Caco-2 (cell line): Measurements from ENCODE around the gene MAP3K7. TPM values are rescaled to one million over a fixed set of nuclear protein-coding genes. Genes with fewer than 3 reads are reported as not detected.

Experiments used
- BruUV-seq: library from RNA; stranded (reverse); fragments of 400-500 nt; replicated peaks from 2 replicates; lab custom pipeline; 2021; lab: Mats Ljungman, UMichigan
- CTCF ChIA-PET: fragments of 300-600 bp; sonication (Branson Sonifier 250); formaldehyde crosslinking; loops from one replicate; lab custom pipeline; 2022; ENCODE audit warnings: antibody characterized with exemption; lab: Charles Lee
- POLR2A ChIA-PET: fragments of 300-600 bp; sonication (Branson Sonifier 250); formaldehyde crosslinking; loops from one replicate; lab custom pipeline; 2022; ENCODE audit warnings: antibody characterized with exemption; lab: Charles Lee
- DNase-seq, 2 experiments: peaks; one replicate each; pipeline versions ENCODE4 v3.0.0 to v3.0.0-alpha.2; 2020 to 2022
- H3K27me3 ChIP-seq: replicated peaks from 2 replicates; pipeline ENCODE4 v1.6.0; 2011; ENCODE audit warnings: low read length; ENCODE audit not compliant: control insufficient read depth, insufficient read depth
- H3K36me3 ChIP-seq: 2 replicates; pipeline ENCODE4 v1.5.1; 2011; ENCODE audit warnings: low read length; ENCODE audit not compliant: control insufficient read depth, insufficient read depth
- H3K4me1 ChIP-seq: fragments of 250-450 bp; sonication (Bioruptor Pico); 2 replicates; pipeline ENCODE4 v1.5.1; 2020; ENCODE audit warnings: mild to moderate bottlenecking
- H3K4me3 ChIP-seq: 2 replicates; pipeline ENCODE4 v1.5.1; 2011; ENCODE audit warnings: low read depth, mild to moderate bottlenecking, control low read depth, low read length
- H3K9me3 ChIP-seq: fragments of 250-450 bp; sonication (Bioruptor Pico); 2 replicates; pipeline ENCODE4 v1.5.1; 2020; ENCODE audit warnings: mild to moderate bottlenecking, moderate library complexity
- H3K27ac Mint-ChIP-seq: one replicate; pipeline ENCODE4 v1.8.0; 2022; ENCODE audit warnings: mixed read lengths; ENCODE audit not compliant: unreplicated experiment
- H3K27me3 Mint-ChIP-seq: one replicate; pipeline ENCODE4 v1.8.0; 2022; ENCODE audit warnings: mixed read lengths; ENCODE audit not compliant: insufficient read depth, unreplicated experiment
- H3K36me3 Mint-ChIP-seq: one replicate; pipeline ENCODE4 v1.8.0; 2022; ENCODE audit warnings: mild to moderate bottlenecking, mixed read lengths; ENCODE audit not compliant: insufficient read depth, unreplicated experiment
- H3K4me1 Mint-ChIP-seq: one replicate; pipeline ENCODE4 v1.8.0; 2022; ENCODE audit warnings: low read depth, mixed read lengths; ENCODE audit not compliant: unreplicated experiment
- H3K4me3 Mint-ChIP-seq: one replicate; pipeline ENCODE4 v1.8.0; 2022; ENCODE audit warnings: mild to moderate bottlenecking, moderate library complexity, mixed read lengths; ENCODE audit not compliant: unreplicated experiment
- H3K9me3 Mint-ChIP-seq: one replicate; pipeline ENCODE4 v1.8.0; 2022; ENCODE audit warnings: mixed read lengths; ENCODE audit not compliant: unreplicated experiment
- intact Hi-C: fragments of 100-400 bp; cut with micrococcal nuclease; formaldehyde crosslinking; loops from one replicate; pipeline ENCODE4 v1.10.0; 2022; ENCODE audit not compliant: unreplicated experiment
- total RNA-seq: library from RNA; stranded (reverse); gene quantifications from 2 replicates; pipeline ENCODE4 v1.2.3, GENCODE V29; 2022
- TF ChIP-seq, protein P1 (sequence below), 2 experiments: fragments of 200-600 bp in 1 of 2; IDR thresholded peaks; 1 replicate in 1 of 2; 2 replicates in 1 of 2; pipeline versions ENCODE4 v1.5.1 to v1.8.0; 2011 to 2022; ENCODE audit warnings: antibody characterized with exemption in 1 of 2, control low read depth in 1 of 2, inconsistent platforms in 1 of 2, low read depth in 1 of 2, low read length in 1 of 2, mild to moderate bottlenecking in 1 of 2, moderate library complexity in 1 of 2; ENCODE audit not compliant: insufficient read depth in 1 of 2, severe bottlenecking in 1 of 2, unreplicated experiment in 1 of 2

MAP3K7 gene
- total RNA-seq, 1 experiment from 2014 or later: 27.7 TPM

DNA sequence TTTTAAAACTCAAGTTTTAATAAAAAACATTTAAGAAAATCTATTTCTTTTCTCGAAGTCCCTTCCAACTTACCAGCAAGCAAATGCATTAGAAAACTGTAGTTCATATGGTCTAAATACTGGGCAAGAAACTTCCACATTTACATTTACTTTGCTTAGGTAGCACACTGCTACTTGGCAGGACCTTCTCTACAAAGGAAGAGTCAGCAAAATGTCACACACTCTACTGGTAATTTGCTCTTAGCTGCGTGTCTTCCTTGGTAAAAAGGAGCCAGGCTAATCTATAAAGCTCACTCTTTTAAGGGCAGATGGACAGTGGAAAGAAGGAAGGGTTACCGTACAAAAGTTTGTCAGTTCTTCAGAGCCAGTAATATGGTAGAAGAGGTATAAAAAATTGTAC, 45.7 kb downstream of the MAP3K7 start:
- no peak overlapping the region for H3K4me3 ChIP-seq
- H3K4me1 ChIP-seq: no peaks in the 10 kb centered on the region
- H3K36me3 ChIP-seq: no peaks in the 10 kb centered on the region; the same call in 1 of the 2 replicates
- H3K9me3 Mint-ChIP-seq: no peaks in the 10 kb centered on the region
- H3K36me3 Mint-ChIP-seq: peaks cover 27% of the 10 kb centered on the region
- ChIA-PET CTCF (no interaction called here), POLR2A (no interaction called here)
- DNase-seq: no peak
- TF ChIP-seq, protein P1, sequence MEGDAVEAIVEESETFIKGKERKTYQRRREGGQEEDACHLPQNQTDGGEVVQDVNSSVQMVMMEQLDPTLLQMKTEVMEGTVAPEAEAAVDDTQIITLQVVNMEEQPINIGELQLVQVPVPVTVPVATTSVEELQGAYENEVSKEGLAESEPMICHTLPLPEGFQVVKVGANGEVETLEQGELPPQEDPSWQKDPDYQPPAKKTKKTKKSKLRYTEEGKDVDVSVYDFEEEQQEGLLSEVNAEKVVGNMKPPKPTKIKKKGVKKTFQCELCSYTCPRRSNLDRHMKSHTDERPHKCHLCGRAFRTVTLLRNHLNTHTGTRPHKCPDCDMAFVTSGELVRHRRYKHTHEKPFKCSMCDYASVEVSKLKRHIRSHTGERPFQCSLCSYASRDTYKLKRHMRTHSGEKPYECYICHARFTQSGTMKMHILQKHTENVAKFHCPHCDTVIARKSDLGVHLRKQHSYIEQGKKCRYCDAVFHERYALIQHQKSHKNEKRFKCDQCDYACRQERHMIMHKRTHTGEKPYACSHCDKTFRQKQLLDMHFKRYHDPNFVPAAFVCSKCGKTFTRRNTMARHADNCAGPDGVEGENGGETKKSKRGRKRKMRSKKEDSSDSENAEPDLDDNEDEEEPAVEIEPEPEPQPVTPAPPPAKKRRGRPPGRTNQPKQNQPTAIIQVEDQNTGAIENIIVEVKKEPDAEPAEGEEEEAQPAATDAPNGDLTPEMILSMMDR (IDR thresholded peaks at IDR 0.05; ENCODE audit: insufficient read depth in 1 of 2, low read depth in 1 of 2, low read length in 1 of 2, severe bottlenecking in 1 of 2, unreplicated experiment in 1 of 2): no peak
- no peak overlapping the region for H3K4me3 Mint-ChIP-seq
- no peak overlapping the region for H3K27ac Mint-ChIP-seq
- no TSS peak for BruUV-seq
- intact Hi-C loops: no loop called here
- H3K27me3 Mint-ChIP-seq: no peaks in the 10 kb centered on the region
- no peaks in the 10 kb centered on the region for H3K9me3 ChIP-seq
- H3K4me1 Mint-ChIP-seq: no peaks in the 10 kb centered on the region
- no peaks in the 10 kb centered on the region for H3K27me3 ChIP-seq

DNA sequence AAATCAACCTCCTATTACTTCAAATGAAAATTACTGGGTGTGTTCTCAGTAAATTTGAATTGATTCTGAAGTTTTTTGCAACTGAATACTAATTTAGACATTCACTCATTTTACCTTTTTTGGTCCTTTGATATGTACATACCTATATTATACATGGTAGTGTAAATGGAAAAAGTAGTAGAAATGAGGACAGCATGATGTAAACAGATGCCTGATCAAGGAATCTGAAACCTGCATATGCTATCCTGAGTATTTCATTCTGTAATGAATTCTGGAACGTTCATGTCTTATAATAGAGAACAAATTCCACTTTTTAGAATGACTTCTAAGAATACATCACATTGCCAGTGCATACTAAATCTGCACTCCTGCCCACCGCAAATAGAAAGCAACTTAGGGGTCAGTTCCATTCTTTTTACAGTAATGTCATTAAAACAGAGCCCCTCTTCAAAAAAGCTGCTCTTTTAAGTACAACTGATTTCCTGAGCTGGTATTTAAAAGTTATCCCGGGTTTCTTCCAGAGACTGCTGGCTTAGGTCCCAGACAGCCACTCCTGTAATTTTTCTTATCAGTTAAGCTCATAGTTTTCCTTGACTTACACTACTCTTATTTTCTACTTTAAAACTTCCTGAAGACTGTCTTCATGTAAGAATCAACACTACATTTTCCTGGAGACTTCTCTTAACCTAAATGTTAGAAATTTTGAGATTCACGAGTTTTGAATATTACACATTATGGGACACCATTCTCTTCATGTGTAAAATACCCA, 48.4 kb downstream of the MAP3K7 start:
- Histone ChIP-seq H3K4me3 (no peak overlapping the region), H3K9me3 (no peaks in the 10 kb centered on the region), H3K27me3 (no peaks in the 10 kb centered on the region), H3K36me3 (no peaks in the 10 kb centered on the region; the same call in 1 of the 2 replicates), H3K4me1 (no peaks in the 10 kb centered on the region)
- H3K4me1 Mint-ChIP-seq: no peaks in the 10 kb centered on the region
- BruUV-seq: no TSS peak
- intact Hi-C loops: no loop called here
- H3K27ac Mint-ChIP-seq: no peak overlapping the region
- TF ChIP-seq, protein P1 (IDR thresholded peaks at IDR 0.05; ENCODE audit: insufficient read depth in 1 of 2, low read depth in 1 of 2, low read length in 1 of 2, severe bottlenecking in 1 of 2, unreplicated experiment in 1 of 2): no peak
- ChIA-PET CTCF (no interaction called here), POLR2A (no interaction called here)
- peaks cover 17% of the 10 kb centered on the region for H3K36me3 Mint-ChIP-seq
- no peak overlapping the region for H3K4me3 Mint-ChIP-seq
- H3K27me3 Mint-ChIP-seq: no peaks in the 10 kb centered on the region
- no peak for DNase-seq
- no peaks in the 10 kb centered on the region for H3K9me3 Mint-ChIP-seq

DNA sequence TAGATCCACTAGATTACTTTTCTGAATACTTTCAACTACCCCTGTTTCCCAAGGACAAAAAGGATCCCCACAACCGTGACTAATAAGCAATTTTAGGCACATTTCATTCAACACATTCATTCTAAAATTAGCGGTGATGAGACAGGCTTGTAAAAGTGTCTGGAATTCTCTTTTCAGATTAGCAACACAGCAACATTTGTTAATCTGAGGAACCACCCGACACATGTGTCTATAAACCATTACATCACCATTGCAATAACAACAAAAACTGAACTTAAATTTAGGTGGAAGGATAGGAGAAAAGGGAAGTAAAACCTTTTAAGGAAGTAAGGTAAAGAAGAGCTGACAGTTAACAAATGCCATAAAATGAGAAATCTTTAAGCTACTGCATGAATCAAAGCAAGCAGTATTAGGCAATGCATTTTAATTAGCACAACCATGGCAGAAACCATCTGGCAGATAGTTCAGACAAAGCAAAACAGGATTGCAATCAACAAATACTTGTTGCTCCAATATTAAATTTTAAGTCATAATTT, 49.1 kb downstream of the MAP3K7 start:
- no peaks in the 10 kb centered on the region for H3K4me1 Mint-ChIP-seq
- CTCF ChIA-PET: no interaction called here
- no peak overlapping the region for H3K27ac Mint-ChIP-seq

More for the DNA sequence above, 49.1 kb downstream of the MAP3K7 start:
- intact Hi-C loops: no loop called here
- peaks cover 17% of the 10 kb centered on the region for H3K36me3 Mint-ChIP-seq
- no peak overlapping the region for H3K4me3 Mint-ChIP-seq
- H3K36me3 ChIP-seq: no peaks in the 10 kb centered on the region; the same call in 1 of the 2 replicates
- H3K4me1 ChIP-seq: no peaks in the 10 kb centered on the region
- H3K27me3 ChIP-seq: no peaks in the 10 kb centered on the region
- no peaks in the 10 kb centered on the region for H3K9me3 ChIP-seq
- H3K9me3 Mint-ChIP-seq: no peaks in the 10 kb centered on the region
- H3K27me3 Mint-ChIP-seq: no peaks in the 10 kb centered on the region
- no peak overlapping the region for H3K4me3 ChIP-seq
- BruUV-seq: no TSS peak
- DNase-seq: no peak
- POLR2A ChIA-PET: no interaction called here
- TF ChIP-seq, protein P1 (IDR thresholded peaks at IDR 0.05; ENCODE audit: insufficient read depth in 1 of 2, low read depth in 1 of 2, low read length in 1 of 2, severe bottlenecking in 1 of 2, unreplicated experiment in 1 of 2): no peak
